LoVo (cell line): Measurements from ENCODE around the gene BRD3OS.

Experiments used
- DNase-seq: peaks from one replicate; pipeline ENCODE4 v3.0.0-alpha.2; 2016; ENCODE audit warnings: low spot score

Gene BRD3OS

GRCh38 chr9:134034215-134035040 is 9.1 kb downstream of the BRD3OS start:
- DNase-seq, result no peak

- no peak for DNase-seq
These were observed 10.1 kb downstream of the BRD3OS start for GRCh38 chr9:134035041-134036039.

DNA sequence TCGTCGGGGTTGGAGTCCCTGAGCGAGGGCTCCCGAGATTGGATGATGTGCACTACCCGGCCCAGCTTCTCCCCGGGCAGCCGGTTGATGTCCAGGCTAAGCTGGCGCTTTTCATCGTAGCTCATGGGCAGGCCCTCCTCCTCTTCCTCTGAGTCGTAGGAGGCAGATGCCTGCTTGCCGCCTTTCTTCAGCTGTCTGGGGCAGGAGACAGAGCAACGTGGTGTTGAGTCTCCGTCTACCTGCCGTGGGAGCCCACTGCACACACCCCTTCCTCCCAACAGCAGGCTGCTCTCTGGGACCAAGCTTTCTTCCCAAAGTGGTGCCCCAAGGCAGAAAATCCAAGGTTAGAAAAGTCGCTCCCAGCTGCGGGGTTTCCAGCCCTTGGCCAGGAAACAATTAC is 10.8 kb downstream of the BRD3OS start:
- DNase-seq, result no peak

GRCh38 chr9:134037641-134038040 is 12.4 kb downstream of the BRD3OS start:
- no peak for DNase-seq

- DNase-seq, result no peak
These were observed 14.3 kb downstream of the BRD3OS start for GRCh38 chr9:134039386-134040175.

DNA sequence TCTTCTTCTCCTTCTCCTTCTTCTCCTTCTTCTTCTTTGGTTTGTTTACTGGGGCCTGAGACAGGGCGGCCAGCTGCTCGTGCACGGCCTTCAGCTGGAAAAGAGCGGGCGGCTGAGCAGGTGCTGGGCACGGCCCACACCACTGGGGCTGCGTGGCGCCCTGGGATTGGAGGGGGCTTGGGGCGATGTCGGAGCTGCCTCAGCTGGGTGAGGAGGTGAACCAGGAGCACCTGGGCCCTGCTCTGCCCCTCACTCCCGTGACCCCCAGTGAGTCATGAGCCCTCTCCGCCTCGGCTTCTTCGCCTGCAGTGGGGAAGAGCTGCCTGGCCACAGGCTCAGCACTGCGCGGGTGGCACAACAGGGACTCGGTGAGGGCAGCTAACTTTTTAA is 14.9 kb downstream of the BRD3OS start:
- no peak for DNase-seq

GRCh38 chr9:134040781-134041648 is 15.7 kb downstream of the BRD3OS start:
- no peak for DNase-seq

DNA sequence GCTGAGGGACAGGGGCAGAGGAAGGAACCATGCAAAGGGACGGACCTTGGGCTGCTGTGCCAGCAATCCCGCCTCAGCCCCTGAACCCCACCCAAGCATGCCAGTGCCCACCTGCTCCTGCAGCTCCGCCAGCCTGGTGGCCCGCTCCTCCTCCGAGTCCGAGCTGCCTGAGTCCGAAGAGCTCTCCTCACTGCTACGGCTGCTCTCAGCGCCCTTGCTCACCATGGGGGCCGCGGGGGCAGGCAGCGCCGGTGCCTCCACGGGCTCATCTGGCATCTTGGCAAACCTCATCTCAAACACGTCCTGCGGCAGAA is 16.3 kb downstream of the BRD3OS start:
- DNase-seq, result no peak

DNA sequence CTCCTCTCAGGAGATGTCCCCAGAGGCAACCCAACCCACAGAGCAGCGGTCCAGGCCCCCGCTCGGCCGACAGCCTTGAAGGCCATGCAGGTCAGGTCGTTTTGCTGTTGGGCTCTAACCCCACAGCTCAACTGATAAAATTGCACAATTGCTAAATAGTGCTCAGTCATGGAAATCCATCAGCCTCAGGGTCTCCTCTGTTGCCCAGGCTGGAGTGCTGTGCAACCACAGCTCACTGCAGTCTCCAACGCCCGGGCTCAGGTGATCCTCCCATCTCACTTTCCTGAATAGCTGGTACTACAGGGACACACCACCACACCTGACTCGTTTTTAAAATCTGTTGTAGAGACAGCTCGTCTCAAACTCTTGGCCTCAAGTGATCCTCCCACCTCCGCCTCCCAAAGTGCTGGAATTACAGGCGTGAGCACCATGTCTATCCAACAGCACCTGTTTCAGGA is 18.3 kb downstream of the BRD3OS start:
- no peak for DNase-seq

DNA sequence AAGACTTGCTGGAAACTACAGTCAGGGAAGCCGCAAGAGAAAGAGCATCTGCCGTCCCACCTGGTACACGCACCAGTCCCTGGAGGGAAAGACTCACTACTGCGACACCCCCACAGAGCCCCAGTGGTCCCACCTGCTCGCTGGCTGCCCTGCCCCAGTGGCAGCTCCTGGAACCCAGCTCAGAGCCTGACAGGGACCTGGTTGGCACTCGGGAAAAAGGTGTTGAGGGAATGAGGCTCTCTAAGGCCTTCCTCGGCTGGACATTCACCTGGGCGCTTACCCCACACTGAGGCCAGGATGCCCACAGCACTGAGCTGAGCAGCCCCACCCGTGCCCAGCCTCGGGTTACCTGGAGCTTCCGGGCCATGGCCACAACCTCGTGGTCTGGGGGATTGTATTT is 19.7 kb downstream of the BRD3OS start:
- no peak for DNase-seq

- no peak for DNase-seq
These were observed 20.7 kb downstream of the BRD3OS start for GRCh38 chr9:134045841-134046544.

GRCh38 chr9:134046894-134047681 is 21.8 kb downstream of the BRD3OS start:
- no peak for DNase-seq

GRCh38 chr9:134047868-134048581 is 22.7 kb downstream of the BRD3OS start:
- DNase-seq, result no peak

- no peak for DNase-seq
These were observed 23.3 kb downstream of the BRD3OS start for GRCh38 chr9:134048582-134048968.

GRCh38 chr9:134049236-134049635 is 24.0 kb downstream of the BRD3OS start:
- DNase-seq, result no peak

- DNase-seq, result no peak
These were observed 24.7 kb downstream of the BRD3OS start for GRCh38 chr9:134049772-134050588.

DNA sequence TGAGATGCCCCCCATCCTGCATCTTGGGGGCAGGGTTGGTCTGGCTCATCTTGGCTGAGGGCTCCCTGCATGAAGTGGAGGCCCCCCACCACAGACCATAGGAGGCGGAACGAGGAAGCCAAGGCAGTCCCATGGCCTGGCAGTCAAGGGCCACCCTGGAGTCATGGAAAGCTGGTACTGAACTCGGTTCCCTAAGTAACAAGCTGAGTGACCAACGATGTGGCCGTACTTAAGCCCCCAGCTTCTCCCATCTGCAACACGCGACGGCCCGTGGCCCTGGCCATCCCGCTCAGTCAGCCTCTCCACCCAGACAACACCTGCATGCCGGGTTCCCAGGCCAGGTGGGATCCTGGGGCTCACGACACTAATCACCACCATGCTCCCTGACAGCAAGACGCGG is 25.4 kb downstream of the BRD3OS start:
- DNase-seq, result no peak

DNA sequence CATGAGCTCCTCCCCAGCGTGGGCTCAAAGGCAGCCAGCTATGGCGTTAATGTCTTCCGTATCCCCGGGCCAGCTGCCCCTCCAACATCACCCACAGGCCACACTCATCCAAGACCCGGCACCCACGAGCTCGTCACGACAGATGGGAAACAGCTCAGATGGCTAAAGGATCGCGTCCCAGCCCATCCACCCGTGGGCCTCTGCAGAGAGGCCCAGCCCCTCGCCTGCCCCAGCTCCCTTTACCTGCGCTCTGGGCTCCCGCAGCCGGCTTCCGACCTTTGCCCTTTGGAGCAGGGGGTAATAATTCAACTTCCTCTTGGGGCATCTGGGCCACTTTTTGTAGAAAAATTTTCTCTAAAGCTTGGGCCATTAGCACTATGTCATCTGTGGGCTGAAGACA is 26.0 kb downstream of the BRD3OS start:
- DNase-seq, result no peak
